GM19239 (cell line): Measurements from ENCODE around the gene FGD5.

Experiments used
- DNase-seq: peaks from one replicate; pipeline ENCODE4 v3.0.0; 2011; ENCODE audit warnings: low spot score; ENCODE audit not compliant: insufficient read length
- FAIRE-seq: peaks from 2 replicates; lab custom pipeline; 2011; peaks lifted over from hg19 to GRCh38; lab: Jason Lieb, UNC

The FGD5 gene

GRCh38 chr3:14822670-14823390 lies 4.1 kb downstream of the FGD5 start:
- DNase-seq (no peak), FAIRE-seq (no peak)

- DNase-seq (no peak), FAIRE-seq (no peak)
Observed at GRCh38 chr3:14823393-14823792, 4.6 kb downstream of the FGD5 start.

- FAIRE-seq (no peak), DNase-seq (no peak)
Observed at GRCh38 chr3:14823910-14824629, 5.3 kb downstream of the FGD5 start.

- DNase-seq = no peak
- no peak for FAIRE-seq
Observed at GRCh38 chr3:14824646-14825045, 5.9 kb downstream of the FGD5 start.

- DNase-seq (no peak), FAIRE-seq (no peak)
Observed at GRCh38 chr3:14826069-14826468, 7.3 kb downstream of the FGD5 start.

- FAIRE-seq = no peak
- DNase-seq = no peak
Observed at GRCh38 chr3:14827776-14828175, 9.0 kb downstream of the FGD5 start.

GRCh38 chr3:14829811-14830210 lies 11.0 kb downstream of the FGD5 start:
- no peak for DNase-seq

GRCh38 chr3:14831916-14832450 lies 13.2 kb downstream of the FGD5 start:
- DNase-seq (no peak), FAIRE-seq (no peak)

More at GRCh38 chr3:14829811-14830210, 11.0 kb downstream of the FGD5 start:
- FAIRE-seq = no peak

GRCh38 chr3:14832975-14833722 lies 14.4 kb downstream of the FGD5 start:
- FAIRE-seq (no peak), DNase-seq (no peak)

- FAIRE-seq (no peak), DNase-seq (no peak)
Observed at GRCh38 chr3:14834121-14834520, 15.4 kb downstream of the FGD5 start.

GRCh38 chr3:14834807-14835466 lies 16.2 kb downstream of the FGD5 start:
- DNase-seq (no peak), FAIRE-seq (no peak)

- FAIRE-seq = no peak
Observed at GRCh38 chr3:14836049-14836468, 17.3 kb downstream of the FGD5 start.

GRCh38 chr3:14837186-14837877 lies 18.6 kb downstream of the FGD5 start:
- FAIRE-seq = no peak
- no peak for DNase-seq

More at GRCh38 chr3:14836049-14836468, 17.3 kb downstream of the FGD5 start:
- no peak for DNase-seq

GRCh38 chr3:14837878-14838258 lies 19.1 kb downstream of the FGD5 start:
- DNase-seq (no peak), FAIRE-seq (no peak)

GRCh38 chr3:14839236-14839635 lies 20.5 kb downstream of the FGD5 start:
- DNase-seq (no peak), FAIRE-seq (no peak)

GRCh38 chr3:14841836-14842235 lies 23.1 kb downstream of the FGD5 start:
- no peak for FAIRE-seq
- no peak for DNase-seq

GRCh38 chr3:14842277-14842676 lies 23.5 kb downstream of the FGD5 start:
- FAIRE-seq (no peak), DNase-seq (no peak)

GRCh38 chr3:14843321-14843720 lies 24.6 kb downstream of the FGD5 start:
- DNase-seq (no peak), FAIRE-seq (no peak)

GRCh38 chr3:14844386-14845170 lies 25.8 kb downstream of the FGD5 start:
- DNase-seq = no peak
- no peak for FAIRE-seq
